Measurements from ENCODE around the gene ANKK1.

The ANKK1 gene

DNA sequence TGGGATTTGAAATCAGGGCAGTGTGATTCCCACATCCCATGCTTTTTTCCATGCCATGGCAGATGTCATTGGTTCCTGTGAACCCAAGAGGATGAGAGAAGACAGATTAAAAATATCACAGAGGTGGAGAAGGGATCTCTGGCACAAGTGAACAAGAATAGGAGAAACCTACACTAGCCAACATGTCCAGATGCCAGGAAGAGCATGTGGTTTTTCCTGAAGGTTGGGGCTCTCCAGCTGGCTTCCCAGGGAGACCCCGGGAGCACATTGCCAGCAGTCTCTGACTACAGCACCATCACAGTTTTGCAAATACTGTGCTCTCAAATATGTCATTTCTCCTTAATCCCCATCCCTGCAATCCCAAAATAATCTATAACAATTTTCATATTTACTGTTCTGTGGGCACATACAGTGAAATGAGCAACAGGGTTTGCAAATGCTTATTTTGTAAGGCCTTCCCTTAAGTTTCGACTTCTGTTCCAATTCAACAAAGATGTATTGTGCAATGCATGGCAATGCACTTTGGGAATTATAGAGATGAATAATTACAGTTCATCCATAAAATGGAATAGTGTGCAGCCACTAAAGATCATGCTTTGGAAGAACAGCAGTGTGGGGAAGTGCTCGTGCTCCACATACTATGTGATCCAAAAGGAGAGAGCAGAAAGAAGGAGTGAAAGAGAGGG is 4.8 kb downstream of the ANKK1 start:
- H3K4me3 ChIP-seq (ENCODE audit: low read depth, low read length), result no peak overlapping the region
- DNase-seq (ENCODE audit: low read depth), result no peak

DNA sequence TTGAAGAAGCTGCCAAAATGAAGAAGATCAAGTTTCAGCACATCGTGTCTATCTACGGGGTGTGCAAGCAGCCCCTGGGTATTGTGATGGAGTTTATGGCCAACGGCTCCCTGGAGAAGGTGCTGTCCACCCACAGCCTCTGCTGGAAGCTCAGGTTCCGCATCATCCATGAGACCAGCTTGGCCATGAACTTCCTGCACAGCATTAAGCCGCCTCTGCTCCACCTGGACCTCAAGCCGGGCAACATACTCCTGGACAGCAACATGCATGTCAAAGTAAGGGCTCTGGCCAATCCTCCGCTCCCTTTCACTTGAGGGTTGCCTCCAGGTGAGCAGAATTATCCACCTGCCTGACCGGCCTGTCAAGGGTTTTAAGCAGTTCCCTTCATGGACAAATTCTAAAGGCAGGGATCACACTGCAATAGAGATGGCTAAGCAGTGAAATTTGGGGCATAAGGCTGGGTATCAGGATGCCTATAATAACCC is 6.0 kb downstream of the ANKK1 start:
- TF ChIP-seq, protein P1, sequence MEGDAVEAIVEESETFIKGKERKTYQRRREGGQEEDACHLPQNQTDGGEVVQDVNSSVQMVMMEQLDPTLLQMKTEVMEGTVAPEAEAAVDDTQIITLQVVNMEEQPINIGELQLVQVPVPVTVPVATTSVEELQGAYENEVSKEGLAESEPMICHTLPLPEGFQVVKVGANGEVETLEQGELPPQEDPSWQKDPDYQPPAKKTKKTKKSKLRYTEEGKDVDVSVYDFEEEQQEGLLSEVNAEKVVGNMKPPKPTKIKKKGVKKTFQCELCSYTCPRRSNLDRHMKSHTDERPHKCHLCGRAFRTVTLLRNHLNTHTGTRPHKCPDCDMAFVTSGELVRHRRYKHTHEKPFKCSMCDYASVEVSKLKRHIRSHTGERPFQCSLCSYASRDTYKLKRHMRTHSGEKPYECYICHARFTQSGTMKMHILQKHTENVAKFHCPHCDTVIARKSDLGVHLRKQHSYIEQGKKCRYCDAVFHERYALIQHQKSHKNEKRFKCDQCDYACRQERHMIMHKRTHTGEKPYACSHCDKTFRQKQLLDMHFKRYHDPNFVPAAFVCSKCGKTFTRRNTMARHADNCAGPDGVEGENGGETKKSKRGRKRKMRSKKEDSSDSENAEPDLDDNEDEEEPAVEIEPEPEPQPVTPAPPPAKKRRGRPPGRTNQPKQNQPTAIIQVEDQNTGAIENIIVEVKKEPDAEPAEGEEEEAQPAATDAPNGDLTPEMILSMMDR (IDR thresholded peaks at IDR 0.05; ENCODE audit: low read depth, low read length), result no peak
- no peak for TF ChIP-seq POLR2A (IDR thresholded peaks at IDR 0.05; ENCODE audit: extremely low read depth, insufficient read length)
- TF ChIP-seq MYC (IDR thresholded peaks at IDR 0.05; ENCODE audit: low read depth, low read length), result no peak
- TF ChIP-seq, protein P2, sequence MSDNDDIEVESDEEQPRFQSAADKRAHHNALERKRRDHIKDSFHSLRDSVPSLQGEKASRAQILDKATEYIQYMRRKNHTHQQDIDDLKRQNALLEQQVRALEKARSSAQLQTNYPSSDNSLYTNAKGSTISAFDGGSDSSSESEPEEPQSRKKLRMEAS (IDR thresholded peaks at IDR 0.05; ENCODE audit: low read depth, low read length), result no peak
- DNase-seq (ENCODE audit: low read depth), result no peak
- H3K4me3 ChIP-seq (ENCODE audit: low read depth, low read length), result no peak overlapping the region

More for the DNA sequence above, 4.8 kb downstream of the ANKK1 start:
- TF ChIP-seq, protein P1 (IDR thresholded peaks at IDR 0.05; ENCODE audit: low read depth, low read length), result no peak
- TF ChIP-seq MYC (IDR thresholded peaks at IDR 0.05; ENCODE audit: low read depth, low read length), result no peak
- TF ChIP-seq, protein P2 (IDR thresholded peaks at IDR 0.05; ENCODE audit: low read depth, low read length), result no peak
- no peak for TF ChIP-seq POLR2A (IDR thresholded peaks at IDR 0.05; ENCODE audit: extremely low read depth, insufficient read length)

DNA sequence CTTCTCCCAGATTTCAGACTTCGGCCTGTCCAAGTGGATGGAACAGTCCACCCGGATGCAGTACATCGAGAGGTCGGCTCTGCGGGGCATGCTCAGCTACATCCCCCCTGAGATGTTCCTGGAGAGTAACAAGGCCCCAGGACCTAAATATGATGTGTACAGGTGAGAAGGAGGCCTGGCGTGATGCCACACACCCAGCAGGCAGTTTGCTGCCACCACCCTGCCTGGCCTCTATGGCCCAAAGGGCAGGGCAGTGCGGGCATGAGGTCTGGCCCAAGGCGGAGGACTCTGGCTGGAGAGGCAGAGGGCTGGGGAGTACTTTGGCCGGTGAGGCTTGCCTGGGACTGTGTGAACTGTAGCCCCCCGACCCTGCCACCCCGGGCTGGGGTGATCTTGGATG is 7.3 kb downstream of the ANKK1 start:
- TF ChIP-seq MYC (IDR thresholded peaks at IDR 0.05; ENCODE audit: low read depth, low read length), result no peak
- TF ChIP-seq, protein P2 (IDR thresholded peaks at IDR 0.05; ENCODE audit: low read depth, low read length), result no peak
- TF ChIP-seq, protein P1 (IDR thresholded peaks at IDR 0.05; ENCODE audit: low read depth, low read length), result no peak
- TF ChIP-seq POLR2A (IDR thresholded peaks at IDR 0.05; ENCODE audit: extremely low read depth, insufficient read length), result no peak
- no peak overlapping the region for H3K4me3 ChIP-seq (ENCODE audit: low read depth, low read length)

DNA sequence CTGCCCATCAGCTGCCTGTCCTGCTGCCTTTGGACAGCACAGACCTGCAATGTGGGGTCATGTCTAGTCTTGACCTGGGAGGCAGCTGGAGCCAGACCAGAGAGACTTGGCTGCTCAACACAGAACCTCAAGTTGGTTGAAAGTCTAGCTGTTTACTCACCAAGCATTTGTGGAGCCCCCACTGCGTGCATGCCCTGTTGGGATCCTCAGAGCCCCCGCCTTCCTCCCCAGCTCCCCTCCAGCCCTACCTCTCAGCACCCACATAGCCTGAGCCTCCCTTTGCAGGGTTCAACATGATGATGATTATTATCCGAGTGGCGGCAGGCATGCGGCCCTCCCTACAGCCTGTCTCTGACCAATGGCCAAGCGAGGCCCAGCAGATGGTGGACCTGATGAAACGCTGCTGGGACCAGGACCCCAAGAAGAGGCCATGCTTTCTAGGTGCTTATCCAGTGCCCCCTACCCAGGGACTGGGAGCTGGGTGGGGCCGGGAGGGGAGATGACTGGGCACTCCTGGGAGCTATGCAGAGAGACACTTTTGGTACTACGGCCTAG is 8.3 kb downstream of the ANKK1 start:
- DNase-seq (ENCODE audit: low read depth), result no peak
- H3K4me3 ChIP-seq (ENCODE audit: low read depth, low read length), result no peak overlapping the region
- TF ChIP-seq MYC (IDR thresholded peaks at IDR 0.05; ENCODE audit: low read depth, low read length) (no peak), POLR2A (IDR thresholded peaks at IDR 0.05; ENCODE audit: extremely low read depth, insufficient read length) (no peak)
- TF ChIP-seq, protein P2 (IDR thresholded peaks at IDR 0.05; ENCODE audit: low read depth, low read length), result no peak
- TF ChIP-seq, protein P1 (IDR thresholded peaks at IDR 0.05; ENCODE audit: low read depth, low read length), result no peak

More for the DNA sequence above, 7.3 kb downstream of the ANKK1 start:
- no peak for DNase-seq (ENCODE audit: low read depth)

DNA sequence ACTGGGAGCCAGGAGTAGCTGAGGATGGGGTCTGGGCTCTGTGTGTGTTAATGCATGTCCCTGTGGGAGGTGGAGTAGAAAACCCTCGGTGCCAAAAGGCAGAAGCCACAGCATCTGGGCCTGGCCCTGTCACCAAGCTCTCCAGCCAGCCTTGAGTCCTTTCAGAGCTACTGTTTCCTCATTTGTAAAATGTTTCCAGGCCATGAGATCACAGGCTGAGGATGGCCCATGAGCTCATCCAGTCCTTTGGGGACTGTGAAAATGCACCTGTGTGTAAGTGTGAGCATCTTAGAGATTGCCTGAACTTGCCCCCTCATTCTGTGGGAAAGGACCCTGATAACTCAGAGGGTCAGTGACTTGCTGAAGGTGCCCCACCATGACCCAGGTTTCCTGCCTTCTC is 9.1 kb downstream of the ANKK1 start:
- no peak for DNase-seq (ENCODE audit: low read depth)
- H3K4me3 ChIP-seq (ENCODE audit: low read depth, low read length), result no peak overlapping the region
- TF ChIP-seq, protein P2 (IDR thresholded peaks at IDR 0.05; ENCODE audit: low read depth, low read length), result no peak
- TF ChIP-seq, protein P1 (IDR thresholded peaks at IDR 0.05; ENCODE audit: low read depth, low read length), result no peak
- no peak for TF ChIP-seq MYC (IDR thresholded peaks at IDR 0.05; ENCODE audit: low read depth, low read length)
- no peak for TF ChIP-seq POLR2A (IDR thresholded peaks at IDR 0.05; ENCODE audit: extremely low read depth, insufficient read length)

Data from NB4 (cell line).